Smooth muscle cell (in vitro differentiated cells): ENCODE measurements around the gene GABBR2. TPM values are rescaled to one million over a fixed set of nuclear protein-coding genes. Genes with fewer than 3 reads are reported as not detected.

Source experiments
- DNase-seq: peaks from one replicate; lab custom pipeline; 2025; ENCODE audit not compliant: unreplicated experiment; lab: John Stamatoyannopoulos, UW
- H2AFZ ChIP-seq: fragments of 200-600 bp; sonication (generic); 2 replicates; pipeline ENCODE4 v1.6.0; 2016; ENCODE audit warnings: antibody characterized with exemption, low read depth, mild to moderate bottlenecking
- H3F3A ChIP-seq: fragments of 200-600 bp; sonication (generic); 2 replicates; pipeline ENCODE4 v1.6.0; 2017; ENCODE audit warnings: antibody characterized with exemption, low read depth
- H3K27ac ChIP-seq: fragments of 200-600 bp; sonication (generic); 2 replicates; pipeline ENCODE4 v1.5.1; 2016; ENCODE audit warnings: low read depth, mild to moderate bottlenecking
- H3K27me3 ChIP-seq: fragments of 200-600 bp; sonication (generic); 2 replicates; pipeline ENCODE4 v1.6.1; 2016; ENCODE audit warnings: low read depth, mild to moderate bottlenecking
- H3K36me3 ChIP-seq: fragments of 200-600 bp; sonication (generic); 2 replicates; pipeline ENCODE4 v1.5.1; 2016; ENCODE audit warnings: low read depth
- H3K4me1 ChIP-seq: fragments of 200-600 bp; sonication (generic); 2 replicates; pipeline ENCODE4 v1.5.1; 2016; ENCODE audit warnings: low read depth
- H3K4me2 ChIP-seq: fragments of 200-600 bp; sonication (generic); 2 replicates; pipeline ENCODE4 v1.6.0; 2016; ENCODE audit warnings: mild to moderate bottlenecking
- H3K4me3 ChIP-seq: fragments of 200-600 bp; sonication (generic); 2 replicates; pipeline ENCODE4 v1.5.1; 2016; ENCODE audit warnings: mild to moderate bottlenecking
- H3K79me2 ChIP-seq: fragments of 200-600 bp; sonication (generic); 2 replicates; pipeline ENCODE4 v1.6.0; 2016; ENCODE audit warnings: low read depth, mild to moderate bottlenecking
- H3K9ac ChIP-seq: fragments of 200-600 bp; sonication (generic); 2 replicates; pipeline ENCODE4 v1.6.0; 2016; ENCODE audit warnings: low read depth
- H3K9me3 ChIP-seq: fragments of 200-600 bp; sonication (generic); replicated peaks from 2 replicates; pipeline ENCODE4 v1.5.1; 2016; ENCODE audit warnings: low read depth
- H4K20me1 ChIP-seq: fragments of 200-600 bp; sonication (generic); 2 replicates; pipeline ENCODE4 v1.6.0; 2016; ENCODE audit warnings: low read depth
- CTCF ChIP-seq: fragments of 200-600 bp; sonication (generic); IDR thresholded peaks from 2 replicates; pipeline ENCODE4 v1.5.1; 2017; ENCODE audit warnings: borderline replicate concordance, mild to moderate bottlenecking, antibody characterized with exemption; ENCODE audit not compliant: insufficient read depth, poor library complexity, severe bottlenecking
- WGBS: methylation state at CpG from one replicate; pipeline ENCODE4 v1.1.7; 2016; ENCODE audit warnings: low lambda C conversion rate; 5-methylcytosine and 5-hydroxymethylcytosine counted together
- polyA plus RNA-seq: library from polyadenylated mRNA; unstranded; fragments of >200 nt; fragmentation: Nextera tagmentation; extraction: Ambion mirVana; gene quantifications from 2 replicates; pipeline ENCODE4 v1.2.1, GENCODE V29; 2016
- total RNA-seq: library from RNA; depleted of rRNA; stranded (reverse); fragments of >200 nt; gene quantifications from 2 replicates; pipeline ENCODE4 v1.2.3, GENCODE V29; 2014

Gene GABBR2
- total and polyA plus RNA-seq, 2 experiments from 2014 or later = 0.25 TPM; not detected in 1

- Histone ChIP-seq H3K36me3 (no peaks in the 10 kb centered on the region), H2AFZ (peak overlapping the region; percentile 31), H4K20me1 (no peaks in the 10 kb centered on the region), H3F3A (no peaks in the 10 kb centered on the region), H3K27ac (peak overlapping the region; percentile 56), H3K27me3 (no peaks in the 10 kb centered on the region), H3K4me3 (no peak overlapping the region), H3K79me2 (no peaks in the 10 kb centered on the region), H3K4me1 (peaks cover 3% of the 10 kb centered on the region), H3K4me2 (peak overlapping the region; percentile 69), H3K9me3 (no peaks in the 10 kb centered on the region), H3K9ac (no peak overlapping the region)
- WGBS = 29% methylated on average over 10 of the region's 10 CpGs
- no peak for DNase-seq
- no peak for TF ChIP-seq CTCF
Observed at GRCh38 chr9:98374385-98375051, 334.2 kb downstream of the GABBR2 start.

GRCh38 chr9:98373609-98374008 lies 335.1 kb downstream of the GABBR2 start:
- no peaks in the 10 kb centered on the region for H3K79me2 ChIP-seq
- no peaks in the 10 kb centered on the region for H3K27me3 ChIP-seq
- H3K36me3 ChIP-seq = no peaks in the 10 kb centered on the region
- peaks cover 3% of the 10 kb centered on the region for H3K4me1 ChIP-seq
- H4K20me1 ChIP-seq = no peaks in the 10 kb centered on the region
- H3F3A ChIP-seq = no peaks in the 10 kb centered on the region
- TF ChIP-seq CTCF = no peak
- no peak overlapping the region for H3K27ac ChIP-seq
- H3K4me3 ChIP-seq = no peak overlapping the region
- no peak overlapping the region for H3K9ac ChIP-seq
- no peak overlapping the region for H2AFZ ChIP-seq
- H3K9me3 ChIP-seq = no peaks in the 10 kb centered on the region
- DNase-seq = no peak
- H3K4me2 ChIP-seq = no peak overlapping the region

GRCh38 chr9:98372077-98372836 lies 336.5 kb downstream of the GABBR2 start:
- TF ChIP-seq CTCF = no peak
- H3F3A ChIP-seq = no peaks in the 10 kb centered on the region
- no peak overlapping the region for H3K27ac ChIP-seq
- no peak for DNase-seq
- H3K9me3 ChIP-seq = no peaks in the 10 kb centered on the region
- WGBS = 80% methylated on average over 7 of the region's 7 CpGs
- H3K4me2 ChIP-seq = no peak overlapping the region
- H3K9ac ChIP-seq = no peak overlapping the region
- no peaks in the 10 kb centered on the region for H4K20me1 ChIP-seq
- H3K36me3 ChIP-seq = no peaks in the 10 kb centered on the region
- H3K79me2 ChIP-seq = no peaks in the 10 kb centered on the region
- H2AFZ ChIP-seq = no peak overlapping the region
- no peaks in the 10 kb centered on the region for H3K27me3 ChIP-seq
- no peak overlapping the region for H3K4me3 ChIP-seq
- H3K4me1 ChIP-seq = peaks cover 3% of the 10 kb centered on the region
